Stimulated activated CD8-positive, alpha-beta memory T cell treated with anti-CD3 and anti-CD28 coated beads, Interleukin-15, amount 100 ng/mL, for 4 hours (primary cell): ENCODE data around the gene SORBS1.

Experiments used
- DNase-seq, 2 donors: peaks; one replicate each; pipeline ENCODE4 v3.0.0-alpha.2; 2020; ENCODE audit warnings: low read depth in 2 of 2

Gene SORBS1

DNA sequence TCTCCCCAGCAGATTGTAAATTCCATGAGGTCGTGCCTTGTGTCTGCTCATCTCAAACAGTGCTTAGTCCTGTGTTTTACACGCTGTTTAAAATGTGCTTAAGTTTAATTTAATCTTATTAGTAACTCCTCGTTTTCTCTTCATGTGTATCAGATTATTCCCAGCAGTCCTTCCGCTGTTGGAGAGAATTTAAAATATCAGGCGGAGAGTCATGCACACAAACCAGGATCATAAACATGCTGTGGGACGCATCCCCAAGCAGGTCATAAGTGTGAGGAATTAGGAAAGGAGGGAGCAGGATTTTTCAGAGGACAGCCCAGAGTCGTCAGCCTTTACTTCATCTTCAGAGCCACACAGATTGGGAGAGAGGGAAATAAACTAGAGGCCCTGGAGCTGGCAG lies 4.2 kb upstream of the SORBS1 start:
- DNase-seq, result no peak

GRCh38 chr10:95564291-95564690 lies 3.1 kb upstream of the SORBS1 start:
- no peak for DNase-seq

DNA sequence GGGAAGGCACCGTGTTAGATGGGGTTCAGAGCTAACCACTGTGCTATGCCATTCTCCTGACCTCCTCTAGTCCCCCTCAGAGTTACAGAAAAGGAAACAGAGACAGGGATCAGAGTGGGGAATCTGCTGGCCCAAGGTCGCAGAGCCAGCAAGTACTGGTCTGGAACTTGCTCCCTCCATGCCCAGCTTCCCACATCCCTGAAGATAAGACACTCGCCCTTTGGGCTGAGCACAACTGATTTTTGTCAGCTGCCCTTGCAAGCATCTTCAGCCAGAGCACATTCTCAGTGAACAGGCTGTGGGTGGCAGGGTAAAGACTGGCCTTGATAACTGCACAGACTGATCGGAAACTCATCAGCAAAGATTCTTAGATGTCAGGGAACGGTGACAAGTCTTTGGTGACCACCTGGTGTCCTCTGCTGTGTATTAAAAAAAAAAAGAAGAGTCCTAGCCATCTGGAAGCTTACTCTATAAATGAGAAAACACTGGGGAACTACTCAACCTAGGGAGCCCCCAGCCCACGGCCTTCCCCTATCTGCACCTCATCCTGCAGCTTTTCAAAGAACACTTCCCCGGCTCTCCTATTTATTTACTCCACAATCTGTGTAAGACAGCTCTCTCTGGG lies 1.3 kb upstream of the SORBS1 start:
- DNase-seq, result no peak

GRCh38 chr10:95561864-95562177 lies 650 bp upstream of the SORBS1 start:
- DNase-seq, result no peak

GRCh38 chr10:95560278-95561176 lies 644 bp downstream of the SORBS1 start:
- peak; percentile 9 to 14 for DNase-seq

DNA sequence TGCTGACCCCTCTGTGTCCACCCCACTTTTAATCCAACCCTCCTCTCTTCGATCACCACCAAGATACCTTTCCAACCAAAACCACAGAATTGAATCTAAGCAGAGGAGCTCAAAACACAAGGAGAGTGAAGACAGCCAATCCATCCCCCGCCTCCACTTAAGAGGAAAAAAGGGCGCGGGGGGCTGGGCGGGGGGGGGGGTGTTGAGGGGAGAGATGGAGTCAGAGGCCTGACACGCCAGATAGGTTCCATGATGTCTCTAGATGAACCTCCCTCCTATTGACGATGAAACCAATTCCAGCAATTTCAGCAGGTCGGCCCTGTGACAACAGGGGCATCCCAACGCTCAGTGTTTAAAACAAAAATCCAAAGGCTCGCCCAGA lies 1.3 kb downstream of the SORBS1 start:
- DNase-seq, result no peak

- DNase-seq, result no peak
These were observed 1.7 kb downstream of the SORBS1 start for GRCh38 chr10:95559471-95559870.

- no peak for DNase-seq
These were observed 2.4 kb downstream of the SORBS1 start for GRCh38 chr10:95558593-95559320.

- no peak for DNase-seq
These were observed 4.0 kb downstream of the SORBS1 start for GRCh38 chr10:95556994-95557767.

DNA sequence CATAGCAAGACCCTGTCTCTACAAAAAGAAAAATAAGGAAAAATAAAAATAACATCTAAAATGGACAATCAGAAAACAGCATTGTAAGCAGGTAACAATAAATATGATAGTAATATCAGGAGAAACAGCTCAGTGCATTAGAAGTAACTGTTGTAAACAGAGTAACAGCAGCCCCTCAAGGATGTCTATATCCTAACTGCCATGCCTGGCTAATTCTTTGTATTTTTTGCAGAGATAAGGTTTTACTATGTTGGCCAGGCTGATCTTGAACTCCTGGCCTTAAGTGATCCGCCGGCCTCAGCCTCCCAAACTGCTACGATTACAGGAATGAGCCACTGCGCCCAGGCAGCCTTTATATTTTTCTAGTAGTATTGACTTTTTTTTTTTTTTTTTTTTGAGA lies 7.5 kb downstream of the SORBS1 start:
- no peak for DNase-seq

DNA sequence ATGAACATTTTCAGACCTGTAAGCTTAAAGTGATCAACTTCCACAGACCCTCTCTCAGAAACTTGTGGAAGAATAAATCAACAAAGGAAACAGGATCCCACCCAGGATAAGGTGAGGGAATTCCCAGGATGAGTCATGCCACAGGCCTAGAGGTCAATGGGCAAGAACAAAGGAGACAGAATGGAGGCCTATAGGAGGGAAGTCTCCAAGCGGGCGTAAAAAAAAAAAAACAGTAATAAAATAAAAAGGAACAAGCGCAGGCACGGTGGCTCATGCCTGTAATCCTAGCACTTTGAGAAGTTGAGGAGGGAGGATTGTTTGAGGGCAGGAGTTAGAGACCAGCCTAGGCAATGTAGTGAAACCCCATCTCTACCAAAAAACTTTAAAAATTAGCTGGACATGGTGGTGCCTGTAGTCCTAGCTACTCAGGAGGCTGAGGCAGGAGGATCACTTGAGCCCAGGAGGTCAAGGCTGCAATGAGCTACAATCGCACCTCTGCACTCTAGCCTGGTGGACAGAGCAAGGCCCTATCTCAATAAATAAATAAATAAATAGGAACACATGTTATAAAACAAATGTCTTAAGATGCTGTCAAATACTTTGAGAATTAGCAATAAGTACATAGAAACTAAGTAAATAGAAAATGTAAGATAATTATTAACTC lies 8.4 kb downstream of the SORBS1 start:
- no peak for DNase-seq

DNA sequence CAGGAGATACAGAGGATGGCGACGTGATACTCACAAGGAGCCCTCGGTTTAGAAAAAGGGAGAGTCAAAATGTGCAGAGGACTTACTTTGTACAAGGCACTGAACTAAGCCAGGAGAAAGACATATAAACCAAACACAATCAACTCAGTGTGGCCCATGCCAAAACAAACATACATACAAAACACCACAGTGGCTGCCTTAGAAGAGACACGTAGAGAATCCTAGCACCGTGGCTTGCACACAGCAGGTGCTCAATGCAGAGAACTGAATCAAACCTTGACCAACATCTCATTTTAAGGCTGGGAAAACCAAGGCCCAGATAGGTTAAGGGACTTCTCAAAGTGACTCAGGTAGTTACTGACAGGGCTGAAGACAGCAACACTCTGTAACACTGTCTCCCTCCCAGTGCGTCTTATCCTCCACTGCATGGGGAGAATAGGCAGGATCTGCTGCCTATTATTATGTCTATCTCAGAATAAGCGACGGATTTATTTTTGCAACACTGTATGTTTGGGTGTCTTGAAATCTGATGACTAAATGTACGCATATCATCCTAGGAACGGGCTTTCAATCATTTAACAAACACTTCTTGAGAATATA lies 11.0 kb downstream of the SORBS1 start:
- DNase-seq, result no peak

DNA sequence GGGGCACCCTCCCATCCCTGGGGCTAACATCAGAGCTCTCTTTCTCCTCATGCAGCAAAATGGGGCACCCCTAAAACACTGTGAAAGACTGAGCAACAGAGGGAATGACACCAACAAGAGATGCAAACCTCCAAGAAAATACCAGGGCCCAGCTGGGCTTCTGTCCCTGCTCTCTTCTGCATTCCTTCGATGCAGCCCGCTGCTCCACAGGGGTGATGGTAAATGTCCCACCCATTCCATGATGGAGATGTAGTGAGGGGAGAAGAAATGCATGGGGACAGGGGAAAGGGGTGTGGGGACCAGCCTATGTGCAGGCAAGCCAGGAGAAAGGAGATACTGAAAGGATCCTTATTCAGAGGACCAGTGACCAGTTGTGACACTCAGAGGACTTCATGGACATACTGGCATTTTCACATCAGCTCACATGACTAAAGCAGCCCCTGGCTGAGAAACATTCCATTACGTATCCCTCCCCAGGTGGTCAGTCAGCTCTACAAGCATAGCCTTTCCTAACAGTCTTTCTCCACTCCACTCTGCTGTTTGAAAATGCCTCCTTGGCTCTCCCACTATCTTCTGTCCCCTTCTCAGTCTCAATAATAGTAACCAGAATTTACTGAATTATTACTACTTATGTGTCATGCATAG lies 13.3 kb downstream of the SORBS1 start:
- DNase-seq, result no peak

- no peak for DNase-seq
These were observed 14.0 kb downstream of the SORBS1 start for GRCh38 chr10:95547197-95547596.

- DNase-seq, result no peak
These were observed 15.2 kb downstream of the SORBS1 start for GRCh38 chr10:95545981-95546380.

GRCh38 chr10:95544783-95545500 lies 16.2 kb downstream of the SORBS1 start:
- DNase-seq, result no peak

DNA sequence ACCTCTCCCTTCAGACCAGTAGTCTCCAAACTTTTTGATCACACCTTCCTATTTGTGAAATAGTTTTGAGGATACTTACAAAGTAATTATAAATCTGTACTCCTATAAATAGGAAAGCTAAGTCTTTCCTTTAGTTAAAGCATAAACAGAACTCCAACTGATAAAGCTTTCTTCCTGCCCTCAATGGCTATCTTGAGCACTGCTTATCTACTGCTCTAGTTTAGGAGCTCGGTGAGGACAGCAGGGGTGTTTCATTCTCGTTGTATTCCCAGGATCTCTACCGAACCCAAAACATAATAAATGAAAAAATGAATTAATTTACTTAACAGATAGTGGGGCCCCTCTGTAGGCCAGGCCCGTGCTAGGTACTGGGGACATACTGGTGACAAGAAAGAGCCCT lies 17.7 kb downstream of the SORBS1 start:
- DNase-seq, result no peak

GRCh38 chr10:95542761-95543160 lies 18.4 kb downstream of the SORBS1 start:
- DNase-seq, result no peak

- no peak for DNase-seq
These were observed 18.8 kb downstream of the SORBS1 start for GRCh38 chr10:95542330-95542729.

- no peak for DNase-seq
These were observed 20.6 kb downstream of the SORBS1 start for GRCh38 chr10:95540514-95541052.
